ENCODE results near the gene RAD54L. TPM values are rescaled to one million over a fixed set of nuclear protein-coding genes. Genes with fewer than 3 reads are reported as not detected.
"Not testable (repeated sequence)": the region's sequence is repeated elsewhere in the genome, so short reads cannot be mapped to it uniquely, and the experiment has no call there.

RAD54L gene
- total and polyA plus RNA-seq, 9 donors = 0.28 to 1.4 (median 0.65) TPM; not detected in 1

DNA sequence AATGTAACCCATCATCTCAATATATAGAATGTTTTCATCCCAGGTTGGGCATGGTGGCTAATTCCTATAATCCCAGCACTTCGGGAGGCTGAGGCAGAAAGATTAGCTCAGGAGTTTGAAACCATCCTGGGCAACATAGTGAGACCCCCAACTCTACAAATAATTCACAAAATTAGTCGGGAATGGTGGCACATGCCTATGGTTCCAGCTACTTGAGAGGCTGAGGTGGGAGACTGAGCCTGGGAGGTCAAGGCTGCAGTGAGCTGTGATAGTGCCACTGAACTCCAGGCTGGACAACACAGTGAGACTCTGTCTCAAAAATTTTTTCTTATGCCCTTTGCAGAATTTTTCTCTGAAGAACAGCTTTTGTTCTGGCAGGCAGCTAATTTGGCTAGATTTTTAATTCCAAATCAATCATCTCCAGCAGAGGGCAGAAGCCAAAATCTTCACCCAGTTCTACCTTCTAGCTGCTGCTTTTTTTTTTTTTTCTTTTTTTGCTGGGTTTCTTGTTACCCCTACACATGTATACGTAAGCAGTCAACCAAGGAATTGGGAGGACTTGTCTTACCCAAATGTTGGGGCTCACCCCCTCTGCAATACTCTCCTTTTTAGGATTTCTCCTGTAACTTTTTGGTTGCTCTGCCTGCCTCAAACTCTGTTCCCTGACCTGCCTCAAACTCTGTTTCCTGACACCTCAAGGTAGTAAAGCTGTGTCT is 2.7 kb upstream of the RAD54L start:
- 56 to 66% (median 60%) methylated on average over 3 of the region's 3 CpGs for WGBS, 3 donors
- intact Hi-C loops (cut with DNase I) = no loop called here
- no peak overlapping the region for H3K4me3 ChIP-seq
- no peaks in the 10 kb centered on the region for H3K36me3 ChIP-seq
- TF ChIP-seq POLR2A (IDR thresholded peaks at IDR 0.05) (no peak), EP300 (IDR thresholded peaks at IDR 0.05) (no peak)
- TF ChIP-seq, protein P1, sequence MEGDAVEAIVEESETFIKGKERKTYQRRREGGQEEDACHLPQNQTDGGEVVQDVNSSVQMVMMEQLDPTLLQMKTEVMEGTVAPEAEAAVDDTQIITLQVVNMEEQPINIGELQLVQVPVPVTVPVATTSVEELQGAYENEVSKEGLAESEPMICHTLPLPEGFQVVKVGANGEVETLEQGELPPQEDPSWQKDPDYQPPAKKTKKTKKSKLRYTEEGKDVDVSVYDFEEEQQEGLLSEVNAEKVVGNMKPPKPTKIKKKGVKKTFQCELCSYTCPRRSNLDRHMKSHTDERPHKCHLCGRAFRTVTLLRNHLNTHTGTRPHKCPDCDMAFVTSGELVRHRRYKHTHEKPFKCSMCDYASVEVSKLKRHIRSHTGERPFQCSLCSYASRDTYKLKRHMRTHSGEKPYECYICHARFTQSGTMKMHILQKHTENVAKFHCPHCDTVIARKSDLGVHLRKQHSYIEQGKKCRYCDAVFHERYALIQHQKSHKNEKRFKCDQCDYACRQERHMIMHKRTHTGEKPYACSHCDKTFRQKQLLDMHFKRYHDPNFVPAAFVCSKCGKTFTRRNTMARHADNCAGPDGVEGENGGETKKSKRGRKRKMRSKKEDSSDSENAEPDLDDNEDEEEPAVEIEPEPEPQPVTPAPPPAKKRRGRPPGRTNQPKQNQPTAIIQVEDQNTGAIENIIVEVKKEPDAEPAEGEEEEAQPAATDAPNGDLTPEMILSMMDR (IDR thresholded peaks at IDR 0.05) = no peak
- no peaks in the 10 kb centered on the region for H3K27me3 ChIP-seq
- H3K4me1 ChIP-seq (ENCODE audit: insufficient read depth) = peaks cover 3% of the 10 kb centered on the region
- DNase-seq = no peak
- H3K9me3 ChIP-seq = no peaks in the 10 kb centered on the region
- H3K27ac ChIP-seq = no peak overlapping the region

DNA sequence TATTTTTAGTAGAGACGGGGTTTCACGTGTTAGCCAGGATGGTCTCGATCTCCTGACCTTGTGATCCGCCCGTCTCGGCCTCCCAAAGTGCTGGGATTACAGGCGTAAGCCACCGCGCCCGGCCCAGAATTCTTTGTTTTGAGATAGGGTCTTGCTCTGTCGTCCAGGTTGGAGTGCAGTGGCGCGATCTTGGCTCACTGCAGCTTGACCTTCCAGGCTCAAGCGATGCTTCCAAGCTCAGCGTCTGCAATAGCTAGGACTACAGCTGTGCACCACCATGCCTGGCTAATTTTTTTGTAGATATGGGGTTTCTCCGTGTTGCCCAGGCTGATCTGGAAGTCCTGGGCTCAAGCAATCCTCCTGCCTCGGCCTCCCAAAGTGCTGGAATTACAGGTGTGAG is 1.4 kb upstream of the RAD54L start:
- WGBS, 3 donors = 85 to 92% (median 87%) methylated on average over 17 of the region's 17 CpGs
- H3K36me3 ChIP-seq; intact Hi-C loops (cut with DNase I); H3K27me3 ChIP-seq; H3K9me3 ChIP-seq; H3K4me1 ChIP-seq (ENCODE audit: insufficient read depth); H3K4me3 ChIP-seq; H3K27ac ChIP-seq: not testable (repeated sequence)
- peak in 4 of 5 donors; percentile 18 to 48 (median 42) for DNase-seq

DNA sequence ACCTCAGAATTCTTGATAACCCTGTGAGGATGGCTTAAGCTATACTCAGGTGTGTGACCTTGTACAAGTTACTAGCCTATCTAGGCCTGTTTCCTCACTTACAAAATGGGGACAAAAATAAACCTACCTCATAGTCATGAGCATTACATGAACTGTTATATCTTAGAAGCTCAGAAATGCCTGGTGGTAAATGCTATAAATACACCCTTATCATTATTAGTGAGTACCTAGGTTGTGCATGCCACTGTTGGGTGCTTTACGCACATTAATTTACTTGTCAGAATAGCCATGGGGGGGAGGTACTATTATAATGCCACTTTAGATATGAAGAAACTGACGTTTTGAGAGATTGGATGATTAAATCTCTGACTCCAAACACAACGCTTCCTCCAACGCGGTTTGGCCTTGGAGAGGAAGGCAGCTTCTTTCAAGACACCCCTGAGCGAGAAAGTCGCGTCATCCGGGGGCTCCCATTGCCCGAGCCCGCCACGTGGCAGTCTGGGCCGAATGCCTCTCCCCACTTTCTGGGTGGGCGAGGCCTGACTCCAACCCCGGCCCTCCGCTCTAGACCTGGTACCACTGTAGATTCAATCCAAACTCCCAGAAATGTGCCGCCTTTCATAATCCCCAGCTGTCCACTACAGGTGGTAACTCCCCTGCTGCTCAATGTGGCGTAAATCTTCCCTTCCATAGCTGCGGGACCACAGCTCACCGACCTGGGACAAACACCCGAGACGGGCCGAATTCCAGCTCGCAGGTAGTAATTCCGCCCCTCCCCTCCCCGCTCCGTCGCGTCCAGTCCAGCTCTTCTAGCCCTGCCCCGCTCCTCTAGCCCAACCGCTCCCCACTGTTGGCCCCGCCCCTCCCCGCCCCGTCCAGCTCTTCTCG is 771 bp upstream of the RAD54L start:
- DNase-seq = peak in 3 of 5 donors; percentile 57 to 77 (median 70)
- Histone ChIP-seq H3K27ac (peak overlapping the region in 1 of 2 donors; percentile 31), H3K27me3 (no peaks in the 10 kb centered on the region), H3K4me1 (ENCODE audit: insufficient read depth) (peaks cover 3% of the 10 kb centered on the region), H3K36me3 (no peaks in the 10 kb centered on the region), H3K9me3 (no peaks in the 10 kb centered on the region), H3K4me3 (peak overlapping the region; percentile 61)
- TF ChIP-seq EP300 (IDR thresholded peaks at IDR 0.05) = no peak
- TF ChIP-seq, protein P1 (IDR thresholded peaks at IDR 0.05) = no peak
- no peak for TF ChIP-seq POLR2A (IDR thresholded peaks at IDR 0.05)
- 1 to 5% (median 2%) methylated on average over 35 of the region's 35 CpGs for WGBS, 3 donors
- intact Hi-C loops (cut with DNase I) = no loop called here

DNA sequence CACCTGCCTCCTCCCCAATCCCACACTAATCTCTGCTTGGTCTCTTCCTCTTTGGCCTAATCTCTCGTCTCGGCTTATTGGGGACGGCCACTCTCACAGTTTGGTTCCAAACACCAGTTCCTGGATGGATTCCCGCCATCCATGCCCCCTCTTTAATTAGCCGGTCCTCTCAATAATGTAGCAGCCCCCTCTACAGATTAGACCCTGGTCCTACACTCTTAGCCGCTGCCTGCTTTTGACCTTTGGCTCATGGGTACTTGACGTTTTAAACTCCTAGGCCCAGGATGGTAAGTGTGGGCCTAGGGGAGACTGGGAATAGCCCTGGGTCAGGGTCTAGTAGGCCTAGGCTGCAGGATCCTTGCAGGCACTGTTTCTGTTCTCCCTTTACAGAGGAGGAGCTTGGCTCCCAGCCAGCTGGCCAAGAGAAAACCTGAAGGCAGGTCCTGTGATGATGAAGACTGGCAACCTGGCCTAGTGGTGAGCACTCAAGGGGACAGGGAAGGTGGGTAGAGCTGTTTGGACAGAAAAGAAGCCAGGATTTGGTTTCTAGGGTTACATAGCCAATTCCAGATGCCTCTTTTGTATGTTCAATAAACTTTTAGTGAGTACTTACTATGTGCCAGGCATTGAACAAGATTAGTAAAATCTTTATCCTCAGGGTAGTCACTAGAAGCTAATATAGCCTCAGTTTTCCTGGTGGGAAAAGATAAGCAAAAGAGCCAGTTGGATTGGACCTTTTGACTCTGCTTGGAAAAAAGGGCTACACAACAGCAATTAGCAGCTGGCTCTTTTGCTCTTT is 758 bp downstream of the RAD54L start:
- Histone ChIP-seq H3K9me3 (no peaks in the 10 kb centered on the region), H3K36me3 (no peaks in the 10 kb centered on the region), H3K4me1 (ENCODE audit: insufficient read depth) (peaks cover 3% of the 10 kb centered on the region), H3K4me3 (peak overlapping the region; percentile 50), H3K27ac (no peak overlapping the region), H3K27me3 (no peaks in the 10 kb centered on the region)
- peak; percentile 30 to 67 (median 61) for DNase-seq
- TF ChIP-seq POLR2A (IDR thresholded peaks at IDR 0.05) (no peak), EP300 (IDR thresholded peaks at IDR 0.05) (no peak)
- TF ChIP-seq, protein P1 (IDR thresholded peaks at IDR 0.05) = no peak
- intact Hi-C loops (cut with DNase I) = no loop called here
- 2% methylated on average over 7 of the region's 7 CpGs for WGBS, 3 donors
